Measurements from ENCODE around the gene HMGA1. TPM values are rescaled to one million over a fixed set of nuclear protein-coding genes. Genes with fewer than 3 reads are reported as not detected.
"Not testable (repeated sequence)": the region's sequence is repeated elsewhere in the genome, so short reads cannot be mapped to it uniquely, and the experiment has no call there.

HMGA1 gene
- polyA plus RNA-seq, 1 of the 3 experiments (the other 2 are of a cell fraction), result 433 TPM

GRCh38 chr6:34260576-34261267 lies 24.0 kb downstream of the HMGA1 start:
- no peak for DNase-seq
- Histone ChIP-seq H3K79me2 (ENCODE audit: insufficient read depth) (no peaks in the 10 kb centered on the region), H3K4me2 (no peak overlapping the region), H3K4me3 (ENCODE audit: low read depth in 2 of 2, low read length in 1 of 2) (no peak overlapping the region), H2AFZ (ENCODE audit: low read depth) (no peak overlapping the region), H3K9me2 (no peaks in the 10 kb centered on the region), H3K27me3 (ENCODE audit: insufficient read depth) (no peaks in the 10 kb centered on the region), H3K9ac (no peak overlapping the region), H3K27ac (ENCODE audit: low read depth in 2 of 2, low read length in 1 of 2) (no peak overlapping the region), H4K20me1 (ENCODE audit: insufficient read depth) (no peaks in the 10 kb centered on the region), H3K4me1 (ENCODE audit: control insufficient read depth in 1 of 2, insufficient read depth in 2 of 2, low read depth in 1 of 2, low read length in 1 of 2) (no peaks in the 10 kb centered on the region), H3F3A (replicated peaks; ENCODE audit: insufficient read depth) (peaks cover 4% of the 10 kb centered on the region), H3K36me3 (replicated peaks in 1 of 2; ENCODE audit: control insufficient read depth in 1 of 2, insufficient read depth in 2 of 2, low read length in 1 of 2) (no peaks in the 10 kb centered on the region), H3K9me3 (no peaks in the 10 kb centered on the region)
- ChIA-PET POLR2A (no interaction called here), CTCF (interaction anchor here (1.0 kb wide), 1 partner anchor 154 kb away, joined by 3 read pairs; no protein-coding TSS in a partner anchor)
- 91% methylated on average over 15 of the region's 17 CpGs for WGBS (ENCODE audit: low lambda C conversion rate)
- TF ChIP-seq FOSL2 (IDR thresholded peaks at IDR 0.05; ENCODE audit: borderline replicate concordance, low read depth), result no peak
- no peak for TF ChIP-seq SIN3A (IDR thresholded peaks at IDR 0.05; ENCODE audit: borderline replicate concordance, low read depth, low read length)
- TF ChIP-seq GABPA (IDR thresholded peaks at IDR 0.05; ENCODE audit: low read depth), result no peak
- TF ChIP-seq PBX3 (IDR thresholded peaks at IDR 0.05), result no peak
- no peak for TF ChIP-seq RXRA (IDR thresholded peaks at IDR 0.05; ENCODE audit: borderline replicate concordance, low read depth)
- TF ChIP-seq NFIC (IDR thresholded peaks at IDR 0.05; ENCODE audit: borderline replicate concordance), result no peak
- no peak for TF ChIP-seq CHD2 (IDR thresholded peaks at IDR 0.05; ENCODE audit: low read length, partially characterized antibody)
- no peak for TF ChIP-seq REST (IDR thresholded peaks at IDR 0.05; ENCODE audit: low read depth, low read length)
- no peak for TF ChIP-seq FOXM1 (IDR thresholded peaks at IDR 0.05; ENCODE audit: low read depth)
- no peak for TF ChIP-seq TCF12 (IDR thresholded peaks at IDR 0.05)
- TF ChIP-seq ZBTB33 (IDR thresholded peaks at IDR 0.05; ENCODE audit: borderline replicate concordance, low read depth), result no peak
- no peak for TF ChIP-seq CTCF (IDR thresholded peaks at IDR 0.05)
- no peak for TF ChIP-seq NRF1 (IDR thresholded peaks at IDR 0.05; ENCODE audit: low read depth, low read length)

- H4K20me1 ChIP-seq (ENCODE audit: insufficient read depth); H3K9me3 ChIP-seq; H3K36me3 ChIP-seq (replicated peaks in 1 of 2; ENCODE audit: control insufficient read depth in 1 of 2, insufficient read depth in 2 of 2, low read length in 1 of 2); H3K27ac ChIP-seq (ENCODE audit: low read depth in 2 of 2, low read length in 1 of 2); H2AFZ ChIP-seq (ENCODE audit: low read depth); H3F3A ChIP-seq (replicated peaks; ENCODE audit: insufficient read depth); H3K79me2 ChIP-seq (ENCODE audit: insufficient read depth); H3K4me1 ChIP-seq (ENCODE audit: control insufficient read depth in 1 of 2, insufficient read depth in 2 of 2, low read depth in 1 of 2, low read length in 1 of 2); CTCF ChIA-PET; DNase-seq; H3K4me3 ChIP-seq (ENCODE audit: low read depth in 2 of 2, low read length in 1 of 2); H3K27me3 ChIP-seq (ENCODE audit: insufficient read depth); POLR2A ChIA-PET; H3K4me2 ChIP-seq; H3K9ac ChIP-seq; H3K9me2 ChIP-seq: not testable (repeated sequence)
- WGBS (ENCODE audit: low lambda C conversion rate), result 98% methylated on average over 23 of the region's 23 CpGs
These were observed 26.8 kb downstream of the HMGA1 start for GRCh38 chr6:34263484-34263883.
